Smooth muscle cell (in vitro differentiated cells): Measurements from ENCODE around the gene NUP214. TPM values are rescaled to one million over a fixed set of nuclear protein-coding genes. Genes with fewer than 3 reads are reported as not detected.

Experiments used
- DNase-seq: peaks from one replicate; lab custom pipeline; 2025; ENCODE audit not compliant: unreplicated experiment; lab: John Stamatoyannopoulos, UW
- H2AFZ ChIP-seq: fragments of 200-600 bp; sonication (generic); 2 replicates; pipeline ENCODE4 v1.6.0; 2016; ENCODE audit warnings: antibody characterized with exemption, low read depth, mild to moderate bottlenecking
- H3F3A ChIP-seq: fragments of 200-600 bp; sonication (generic); 2 replicates; pipeline ENCODE4 v1.6.0; 2017; ENCODE audit warnings: antibody characterized with exemption, low read depth
- H3K27ac ChIP-seq: fragments of 200-600 bp; sonication (generic); 2 replicates; pipeline ENCODE4 v1.5.1; 2016; ENCODE audit warnings: low read depth, mild to moderate bottlenecking
- H3K27me3 ChIP-seq: fragments of 200-600 bp; sonication (generic); 2 replicates; pipeline ENCODE4 v1.6.1; 2016; ENCODE audit warnings: low read depth, mild to moderate bottlenecking
- H3K36me3 ChIP-seq: fragments of 200-600 bp; sonication (generic); 2 replicates; pipeline ENCODE4 v1.5.1; 2016; ENCODE audit warnings: low read depth
- H3K4me1 ChIP-seq: fragments of 200-600 bp; sonication (generic); 2 replicates; pipeline ENCODE4 v1.5.1; 2016; ENCODE audit warnings: low read depth
- H3K4me2 ChIP-seq: fragments of 200-600 bp; sonication (generic); 2 replicates; pipeline ENCODE4 v1.6.0; 2016; ENCODE audit warnings: mild to moderate bottlenecking
- H3K4me3 ChIP-seq: fragments of 200-600 bp; sonication (generic); 2 replicates; pipeline ENCODE4 v1.5.1; 2016; ENCODE audit warnings: mild to moderate bottlenecking
- H3K79me2 ChIP-seq: fragments of 200-600 bp; sonication (generic); 2 replicates; pipeline ENCODE4 v1.6.0; 2016; ENCODE audit warnings: low read depth, mild to moderate bottlenecking
- H3K9ac ChIP-seq: fragments of 200-600 bp; sonication (generic); 2 replicates; pipeline ENCODE4 v1.6.0; 2016; ENCODE audit warnings: low read depth
- H3K9me3 ChIP-seq: fragments of 200-600 bp; sonication (generic); replicated peaks from 2 replicates; pipeline ENCODE4 v1.5.1; 2016; ENCODE audit warnings: low read depth
- H4K20me1 ChIP-seq: fragments of 200-600 bp; sonication (generic); 2 replicates; pipeline ENCODE4 v1.6.0; 2016; ENCODE audit warnings: low read depth
- WGBS: methylation state at CpG from one replicate; pipeline ENCODE4 v1.1.7; 2016; ENCODE audit warnings: low lambda C conversion rate; 5-methylcytosine and 5-hydroxymethylcytosine counted together
- polyA plus RNA-seq: library from polyadenylated mRNA; unstranded; fragments of >200 nt; fragmentation: Nextera tagmentation; extraction: Ambion mirVana; gene quantifications from 2 replicates; pipeline ENCODE4 v1.2.1, GENCODE V29; 2016
- total RNA-seq: library from RNA; depleted of rRNA; stranded (reverse); fragments of >200 nt; gene quantifications from 2 replicates; pipeline ENCODE4 v1.2.3, GENCODE V29; 2014
- TF ChIP-seq, protein P1 (sequence below): fragments of 200-600 bp; sonication (generic); IDR thresholded peaks from 2 replicates; pipeline ENCODE4 v1.5.1; 2017; ENCODE audit warnings: borderline replicate concordance, mild to moderate bottlenecking, antibody characterized with exemption; ENCODE audit not compliant: insufficient read depth, poor library complexity, severe bottlenecking

Gene NUP214
- total and polyA plus RNA-seq, 2 experiments from 2014 or later: 13.9 to 44.7 TPM

DNA sequence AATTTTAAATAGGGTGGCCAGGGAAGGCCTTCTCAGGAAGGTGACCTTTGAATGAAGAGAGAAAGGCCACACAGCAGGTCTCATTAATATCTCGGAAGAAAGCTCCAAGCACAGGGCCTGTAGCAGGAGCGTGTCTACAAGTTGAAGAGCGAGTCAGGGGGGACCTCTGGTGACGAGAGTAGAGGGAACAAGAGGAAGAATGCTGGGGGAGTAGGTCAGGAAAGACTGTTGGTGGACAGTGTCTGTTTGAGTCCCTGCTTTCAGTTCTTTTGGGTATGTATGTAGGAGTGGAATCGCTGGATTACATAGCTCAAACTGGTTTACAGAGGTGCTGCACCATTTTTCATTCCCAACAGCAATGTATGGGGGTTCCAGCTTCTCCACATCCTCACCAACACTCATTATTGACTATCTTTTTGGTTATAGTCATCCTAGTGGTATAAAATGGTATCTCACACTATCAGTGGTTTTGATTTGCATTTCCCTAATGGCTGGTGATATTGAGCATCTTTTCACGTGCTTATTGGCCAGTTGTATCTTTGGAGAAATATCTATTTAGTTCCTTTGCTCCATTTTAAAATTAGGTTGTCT is 55.8 kb downstream of the NUP214 start:
- H3K27ac ChIP-seq: peak overlapping the region; percentile 93
- TF ChIP-seq, protein P1, sequence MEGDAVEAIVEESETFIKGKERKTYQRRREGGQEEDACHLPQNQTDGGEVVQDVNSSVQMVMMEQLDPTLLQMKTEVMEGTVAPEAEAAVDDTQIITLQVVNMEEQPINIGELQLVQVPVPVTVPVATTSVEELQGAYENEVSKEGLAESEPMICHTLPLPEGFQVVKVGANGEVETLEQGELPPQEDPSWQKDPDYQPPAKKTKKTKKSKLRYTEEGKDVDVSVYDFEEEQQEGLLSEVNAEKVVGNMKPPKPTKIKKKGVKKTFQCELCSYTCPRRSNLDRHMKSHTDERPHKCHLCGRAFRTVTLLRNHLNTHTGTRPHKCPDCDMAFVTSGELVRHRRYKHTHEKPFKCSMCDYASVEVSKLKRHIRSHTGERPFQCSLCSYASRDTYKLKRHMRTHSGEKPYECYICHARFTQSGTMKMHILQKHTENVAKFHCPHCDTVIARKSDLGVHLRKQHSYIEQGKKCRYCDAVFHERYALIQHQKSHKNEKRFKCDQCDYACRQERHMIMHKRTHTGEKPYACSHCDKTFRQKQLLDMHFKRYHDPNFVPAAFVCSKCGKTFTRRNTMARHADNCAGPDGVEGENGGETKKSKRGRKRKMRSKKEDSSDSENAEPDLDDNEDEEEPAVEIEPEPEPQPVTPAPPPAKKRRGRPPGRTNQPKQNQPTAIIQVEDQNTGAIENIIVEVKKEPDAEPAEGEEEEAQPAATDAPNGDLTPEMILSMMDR: peak; percentile 22
- no peak overlapping the region for H2AFZ ChIP-seq
- H3K4me1 ChIP-seq: peaks cover 12% of the 10 kb centered on the region
- peak overlapping the region; percentile 11 for H3K9ac ChIP-seq
- no peak for DNase-seq
- H3K9me3 ChIP-seq: no peaks in the 10 kb centered on the region
- 82% methylated on average over 6 of the region's 6 CpGs for WGBS
- H3K27me3 ChIP-seq: no peaks in the 10 kb centered on the region
- H3K79me2 ChIP-seq: peaks cover 3% of the 10 kb centered on the region
- peak overlapping the region; percentile 25 for H3K4me2 ChIP-seq
- H3K36me3 ChIP-seq: peaks cover 7% of the 10 kb centered on the region
- peaks cover 41% of the 10 kb centered on the region for H3F3A ChIP-seq
- no peaks in the 10 kb centered on the region for H4K20me1 ChIP-seq
- H3K4me3 ChIP-seq: no peak overlapping the region

DNA sequence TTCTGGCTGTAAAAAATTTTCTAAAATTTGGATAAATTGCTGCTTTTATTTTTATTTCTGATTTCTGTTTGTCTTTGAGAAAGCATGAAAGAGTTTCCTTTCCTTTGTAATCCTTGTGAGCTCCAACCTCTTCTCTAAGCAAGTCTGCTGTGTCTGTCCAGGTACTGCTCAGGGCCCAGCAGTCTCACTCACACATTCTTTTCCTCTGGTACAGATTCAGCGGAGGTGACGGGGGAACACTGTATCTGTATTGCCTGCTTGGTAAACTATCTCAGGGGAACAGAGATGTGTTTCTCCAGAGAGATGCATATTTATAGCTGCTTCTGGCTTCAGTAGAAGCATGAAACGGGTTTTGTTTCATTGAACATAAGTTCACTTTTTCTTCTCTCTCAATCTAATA is 60.5 kb downstream of the NUP214 start:
- H4K20me1 ChIP-seq: no peaks in the 10 kb centered on the region
- TF ChIP-seq, protein P1: no peak

DNA sequence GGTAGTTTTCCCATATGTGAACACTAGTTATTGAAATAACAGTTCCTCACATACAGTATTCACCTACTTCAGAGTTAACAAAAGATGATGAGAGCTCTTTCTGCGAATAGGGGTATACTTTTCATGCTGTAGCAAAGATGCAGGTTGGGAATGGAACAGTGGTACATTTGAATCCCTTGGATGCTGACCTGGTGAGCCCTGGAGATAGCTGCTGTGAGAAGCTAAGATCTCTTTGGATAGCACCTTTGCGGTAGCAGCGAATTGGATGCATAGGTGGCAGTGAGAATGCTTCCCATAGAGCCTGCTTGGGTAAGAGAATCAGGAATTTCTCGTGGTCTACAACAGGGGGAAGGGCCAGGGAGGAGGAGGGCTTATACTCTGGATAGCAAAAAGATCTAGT is 61.2 kb downstream of the NUP214 start:
- H3F3A ChIP-seq: peaks cover 2% of the 10 kb centered on the region
- no peak overlapping the region for H3K27ac ChIP-seq
- no peak overlapping the region for H3K4me2 ChIP-seq
- 95% methylated on average over 4 of the region's 4 CpGs for WGBS
- no peak overlapping the region for H2AFZ ChIP-seq
- H4K20me1 ChIP-seq: no peaks in the 10 kb centered on the region
- no peak overlapping the region for H3K4me3 ChIP-seq
- H3K9me3 ChIP-seq: no peaks in the 10 kb centered on the region
- peaks cover 3% of the 10 kb centered on the region for H3K79me2 ChIP-seq
- DNase-seq: no peak
- TF ChIP-seq, protein P1: no peak
- no peaks in the 10 kb centered on the region for H3K27me3 ChIP-seq
- H3K36me3 ChIP-seq: peaks cover 6% of the 10 kb centered on the region
- H3K4me1 ChIP-seq: no peaks in the 10 kb centered on the region
- no peak overlapping the region for H3K9ac ChIP-seq

More for the DNA sequence above, 60.5 kb downstream of the NUP214 start:
- peaks cover 3% of the 10 kb centered on the region for H3K79me2 ChIP-seq
- no peaks in the 10 kb centered on the region for H3K9me3 ChIP-seq
- H3F3A ChIP-seq: peaks cover 9% of the 10 kb centered on the region
- peaks cover 1% of the 10 kb centered on the region for H3K4me1 ChIP-seq
- no peak overlapping the region for H2AFZ ChIP-seq
- 96% methylated on average over 3 of the region's 3 CpGs for WGBS
- no peak overlapping the region for H3K4me2 ChIP-seq
- peaks cover 6% of the 10 kb centered on the region for H3K36me3 ChIP-seq
- H3K9ac ChIP-seq: no peak overlapping the region
- no peak for DNase-seq
- no peaks in the 10 kb centered on the region for H3K27me3 ChIP-seq
- no peak overlapping the region for H3K27ac ChIP-seq
- H3K4me3 ChIP-seq: no peak overlapping the region

DNA sequence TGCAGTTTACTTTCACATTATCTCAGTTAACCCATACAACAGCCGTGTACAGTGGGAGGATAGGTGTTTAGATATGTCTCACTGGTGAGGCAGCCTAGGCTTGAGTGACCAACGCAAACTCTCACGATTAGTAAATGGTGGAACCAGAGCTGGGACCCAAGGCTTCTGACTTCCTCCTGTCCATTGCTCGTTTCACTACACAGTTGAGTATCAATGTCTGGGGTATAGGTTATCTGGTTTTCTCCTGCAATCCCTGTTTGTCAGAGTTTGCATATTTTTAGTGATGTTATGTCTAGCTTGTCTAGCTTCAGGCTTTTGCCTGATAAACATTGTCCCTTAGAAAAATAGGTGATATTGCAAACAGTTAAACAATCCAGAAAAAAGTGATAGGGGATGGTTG is 62.6 kb downstream of the NUP214 start:
- no peak overlapping the region for H3K9ac ChIP-seq
- H3K9me3 ChIP-seq: no peaks in the 10 kb centered on the region
- TF ChIP-seq, protein P1: no peak
- no peak for DNase-seq
- no peaks in the 10 kb centered on the region for H3K27me3 ChIP-seq
- no peaks in the 10 kb centered on the region for H3F3A ChIP-seq
- no peaks in the 10 kb centered on the region for H3K79me2 ChIP-seq
- H4K20me1 ChIP-seq: no peaks in the 10 kb centered on the region
- no peak overlapping the region for H2AFZ ChIP-seq
- no peaks in the 10 kb centered on the region for H3K4me1 ChIP-seq
- 90% methylated on average over 4 of the region's 4 CpGs for WGBS
- no peak overlapping the region for H3K4me3 ChIP-seq
- no peak overlapping the region for H3K27ac ChIP-seq
- H3K36me3 ChIP-seq: peaks cover 6% of the 10 kb centered on the region
- no peak overlapping the region for H3K4me2 ChIP-seq
